ENCODE data around the gene CCDC30.
"Not testable (repeated sequence)": the region's sequence is repeated elsewhere in the genome, so short reads cannot be mapped to it uniquely, and the experiment has no call there.

The CCDC30 gene

DNA sequence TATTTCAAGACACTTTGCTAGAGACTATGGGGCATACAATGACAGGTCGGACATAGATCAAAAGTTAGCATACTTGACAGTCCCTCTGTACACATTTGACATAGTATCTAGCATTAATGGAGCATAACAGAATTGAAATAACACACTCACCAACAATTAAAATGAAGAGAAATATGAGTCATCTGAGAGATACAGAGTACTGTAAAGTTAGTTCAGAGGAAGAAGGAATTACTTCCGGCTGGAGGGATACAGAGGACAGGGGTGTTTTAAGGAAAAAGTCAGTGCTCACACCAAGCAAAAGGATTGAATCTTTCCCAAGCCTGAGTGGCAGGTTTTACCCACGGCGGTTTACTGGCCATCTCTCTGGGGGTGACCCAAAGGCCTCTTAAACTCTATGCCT is 9.7 kb upstream of the CCDC30 start:
- DNase-seq (ENCODE audit: low read depth): no peak

DNA sequence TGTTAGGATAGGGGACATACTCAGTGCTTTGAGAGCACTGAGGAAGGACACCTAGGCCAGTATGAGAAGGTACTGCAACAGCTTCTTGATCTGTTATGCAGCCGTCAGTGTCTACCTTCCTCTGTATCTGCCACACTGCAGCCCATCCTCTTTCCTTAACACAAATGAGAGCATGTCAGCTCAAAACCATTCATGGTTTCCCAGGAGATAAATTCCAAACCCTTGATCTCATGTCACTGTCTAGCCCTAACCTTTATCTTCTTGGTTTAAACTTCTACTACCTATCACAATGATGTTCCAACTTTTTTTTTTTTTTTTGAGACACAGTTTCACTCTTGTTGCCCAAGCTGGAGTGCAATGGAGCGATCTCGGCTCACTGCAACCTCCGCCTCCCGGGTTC is 8.7 kb upstream of the CCDC30 start:
- DNase-seq (ENCODE audit: low read depth): no peak

DNA sequence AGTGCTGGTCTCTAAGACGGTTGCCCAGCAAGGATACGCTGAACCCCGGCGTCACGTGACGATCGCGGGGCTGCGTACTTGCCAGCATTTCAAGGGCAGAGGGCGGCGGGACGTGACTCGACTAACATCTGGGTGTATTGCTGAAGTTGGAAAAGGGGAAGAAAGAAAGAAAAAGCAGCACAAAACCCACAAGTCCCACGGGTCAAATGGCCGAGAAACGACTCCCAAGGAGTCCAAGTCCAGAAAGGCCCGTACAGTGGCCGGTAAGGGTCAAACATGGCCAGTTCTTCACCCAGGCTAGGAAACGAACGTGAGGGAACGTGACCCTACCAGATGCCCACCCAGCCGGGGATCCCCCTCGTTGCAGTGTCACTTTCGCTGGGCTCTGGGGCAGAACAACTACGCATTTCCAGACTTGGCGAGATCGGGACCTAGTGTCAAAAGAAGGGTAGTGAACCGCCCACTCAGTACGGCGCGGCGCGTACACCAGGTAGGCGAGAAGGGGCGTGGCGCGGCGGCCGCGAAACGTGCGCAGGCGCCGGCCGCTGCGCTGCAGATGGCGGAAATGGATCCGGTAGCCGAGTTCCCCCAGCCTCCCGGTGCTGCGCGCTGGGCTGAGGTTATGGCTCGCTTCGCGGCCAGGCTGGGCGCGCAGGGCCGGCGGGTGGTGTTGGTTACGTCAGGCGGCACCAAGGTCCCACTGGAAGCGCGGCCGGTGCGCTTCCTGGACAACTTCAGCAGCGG is 6.9 kb upstream of the CCDC30 start, which contains the start of the genes PPCS and ZMYND12:
PPCS (plus strand) TSS at position 534 of the 744 bp plus-strand sequence; CDS start at position 557, 23 bp downstream.
ZMYND12 (minus strand) TSS at position 13 of the 744 bp plus-strand sequence. CDS start 25 bp downstream, outside the sequence.
- DNase-seq (ENCODE audit: low read depth): peak; percentile 69

DNA sequence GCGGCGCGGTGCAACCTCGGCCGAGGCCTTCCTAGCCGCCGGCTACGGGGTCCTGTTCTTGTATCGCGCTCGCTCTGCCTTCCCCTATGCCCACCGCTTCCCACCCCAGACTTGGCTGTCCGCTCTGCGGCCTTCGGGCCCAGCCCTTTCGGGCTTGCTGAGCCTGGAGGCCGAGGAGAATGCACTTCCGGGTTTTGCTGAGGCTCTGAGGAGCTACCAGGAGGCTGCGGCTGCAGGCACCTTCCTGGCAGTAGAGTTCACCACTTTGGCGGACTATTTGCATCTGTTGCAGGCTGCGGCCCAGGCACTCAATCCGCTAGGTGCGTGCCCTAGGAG is 6.4 kb upstream of the CCDC30 start:
- DNase-seq (ENCODE audit: low read depth): peak; percentile 26

DNA sequence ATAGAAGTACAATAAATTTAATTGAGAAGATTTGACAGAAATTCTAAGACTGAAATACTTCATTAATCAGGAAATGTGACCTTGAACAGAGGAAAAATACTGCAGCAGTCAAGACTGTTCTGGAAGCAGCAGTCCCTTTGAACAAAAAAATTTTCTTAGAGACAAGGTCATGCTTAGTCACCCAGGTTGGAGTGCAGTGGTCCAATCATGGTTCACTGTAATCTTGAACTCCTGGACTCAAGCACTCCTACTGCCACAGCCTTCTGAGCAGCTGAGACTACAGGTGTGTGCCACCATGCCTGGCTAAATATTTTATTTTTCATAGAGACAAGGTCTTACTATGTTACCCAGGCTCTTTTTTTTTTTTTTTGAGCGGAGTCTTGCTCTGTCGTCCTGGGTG is 1.9 kb upstream of the CCDC30 start:
- DNase-seq (ENCODE audit: low read depth): no peak

DNA sequence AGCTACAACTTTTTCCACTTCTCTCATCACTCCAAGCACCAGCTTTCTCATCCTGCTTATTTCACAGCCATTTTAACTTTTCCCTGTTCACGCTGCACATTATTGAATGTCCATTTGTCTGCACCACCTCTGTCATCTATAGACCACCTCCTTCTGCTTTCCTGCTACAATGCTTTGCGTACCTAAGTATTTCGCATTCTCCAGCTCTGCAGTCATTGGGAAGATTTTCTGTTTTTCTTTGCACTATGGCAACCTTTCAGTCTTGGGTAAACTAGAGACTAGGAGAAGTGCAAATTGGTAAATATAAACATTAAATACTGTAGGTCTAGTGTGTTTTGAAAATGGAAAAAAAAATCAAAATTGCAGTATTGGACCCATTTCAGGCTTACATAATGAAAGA is 835 bp downstream of the CCDC30 start:
- no peak for DNase-seq (ENCODE audit: low read depth)

DNA sequence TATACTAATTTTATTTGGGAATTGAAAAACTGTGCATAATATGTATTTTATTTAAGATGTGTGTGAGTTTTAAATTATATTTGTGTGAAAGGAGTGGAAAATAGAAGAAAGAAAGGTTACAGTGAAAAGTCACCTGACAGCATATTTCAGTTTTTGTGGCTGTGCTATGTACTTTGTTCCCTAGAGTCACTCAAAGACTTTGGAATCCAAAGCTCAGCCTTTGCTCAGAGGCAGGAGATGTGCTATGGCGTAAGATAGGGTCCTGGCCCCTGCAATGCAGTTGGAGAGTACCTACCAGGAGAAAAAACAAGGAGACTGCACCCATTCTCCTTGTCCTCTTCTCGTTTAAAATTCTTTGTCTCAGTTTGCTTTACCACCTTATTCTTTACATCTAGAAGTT is 2.9 kb downstream of the CCDC30 start:
- no peak for DNase-seq (ENCODE audit: low read depth)

DNA sequence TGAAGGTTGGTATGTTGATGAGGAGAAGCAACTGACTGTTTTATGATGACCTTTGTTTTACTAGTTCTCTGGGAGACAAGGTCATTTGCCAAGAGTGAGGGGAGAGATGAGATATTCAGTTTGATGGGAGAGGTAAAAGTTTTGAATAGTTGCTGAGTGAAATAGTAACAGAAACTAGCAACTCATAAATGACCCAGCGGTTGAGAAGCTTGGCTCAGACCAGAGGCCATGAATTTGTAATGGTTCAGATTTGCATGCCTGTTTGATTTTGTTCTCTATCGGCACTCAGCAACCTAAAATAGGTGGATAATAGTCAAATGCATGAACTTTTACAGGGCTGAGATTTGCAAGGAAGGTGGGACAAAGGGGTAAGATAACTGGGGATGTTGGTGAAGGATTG is 6.6 kb downstream of the CCDC30 start:
- no peak for DNase-seq (ENCODE audit: low read depth)

DNA sequence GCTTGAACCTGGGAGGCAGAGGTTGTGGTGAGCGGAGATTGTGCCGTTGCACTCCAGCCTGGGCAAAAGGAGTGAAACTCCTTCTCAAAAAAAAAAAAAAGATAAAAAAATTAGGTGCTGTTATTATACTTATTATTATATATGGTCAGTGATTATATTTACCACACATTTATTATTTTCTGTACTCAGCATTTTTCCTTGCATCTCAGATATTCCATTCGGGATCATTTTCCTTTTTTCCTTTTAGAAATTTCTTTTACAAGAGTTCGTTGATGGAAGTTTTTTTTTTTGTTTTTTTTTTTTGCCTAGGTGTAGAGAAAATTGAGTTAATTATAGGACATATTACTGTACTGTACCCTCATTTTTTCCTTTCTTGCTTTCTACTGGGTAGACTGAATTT is 13.5 kb downstream of the CCDC30 start:
- DNase-seq (ENCODE audit: low read depth): no peak

DNA sequence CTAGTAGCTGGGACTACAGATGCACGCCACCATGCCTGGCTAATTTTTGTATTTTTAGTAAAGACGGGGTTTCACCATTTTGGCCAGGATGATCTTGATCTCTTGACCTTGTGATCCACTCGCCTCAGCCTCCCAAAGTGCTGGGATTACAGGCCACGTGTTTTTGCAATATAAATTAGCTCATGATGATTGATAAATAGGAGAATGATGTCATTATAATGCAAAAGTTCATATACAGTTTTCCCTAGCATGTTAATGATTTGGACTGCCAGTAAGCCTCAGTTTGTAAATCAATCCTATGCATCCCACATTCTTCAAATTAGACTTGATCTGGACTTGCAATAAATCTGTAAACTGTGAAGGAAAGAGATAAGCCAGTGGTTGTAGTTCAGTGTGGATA is 14.3 kb downstream of the CCDC30 start:
- not testable (repeated sequence) for DNase-seq (ENCODE audit: low read depth)

DNA sequence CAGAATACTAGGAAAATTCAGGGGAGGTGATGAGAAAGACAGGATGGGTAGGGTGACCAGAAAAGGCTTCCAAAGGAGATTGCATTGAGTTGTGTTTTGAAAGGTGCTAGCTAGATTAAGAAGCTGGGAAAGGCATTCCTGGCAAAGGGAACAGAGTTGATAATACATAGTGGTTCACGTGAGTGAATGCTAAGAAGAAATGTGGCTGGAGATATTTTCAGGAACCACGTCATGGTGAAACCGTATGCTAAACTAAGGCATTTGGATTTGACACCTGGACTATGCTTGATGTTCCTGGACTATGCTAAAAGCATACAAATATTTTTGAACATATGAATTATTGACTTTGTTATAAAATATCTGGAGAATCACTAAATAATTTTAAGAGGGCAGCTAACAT is 14.7 kb downstream of the CCDC30 start:
- no peak for DNase-seq (ENCODE audit: low read depth)

DNA sequence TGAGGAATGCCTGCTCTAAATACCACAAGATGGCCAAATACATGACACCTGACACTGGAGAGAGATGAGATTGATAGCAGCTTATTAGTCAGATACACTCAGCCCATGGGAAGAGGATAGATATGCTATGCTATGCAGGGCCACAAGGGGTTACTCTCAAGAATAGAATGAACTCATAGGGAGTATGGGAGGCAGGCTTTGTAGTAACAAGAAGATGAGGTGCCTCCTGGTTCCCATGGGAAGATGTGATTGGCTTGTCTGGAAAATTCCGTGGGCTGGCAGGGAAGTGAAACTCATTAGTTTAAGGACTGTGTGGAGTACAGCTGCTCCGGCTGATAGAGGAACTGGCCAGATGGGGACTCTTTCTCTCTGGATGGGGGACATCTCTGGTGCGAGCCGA is 16.5 kb downstream of the CCDC30 start:
- DNase-seq (ENCODE audit: low read depth): no peak

DNA sequence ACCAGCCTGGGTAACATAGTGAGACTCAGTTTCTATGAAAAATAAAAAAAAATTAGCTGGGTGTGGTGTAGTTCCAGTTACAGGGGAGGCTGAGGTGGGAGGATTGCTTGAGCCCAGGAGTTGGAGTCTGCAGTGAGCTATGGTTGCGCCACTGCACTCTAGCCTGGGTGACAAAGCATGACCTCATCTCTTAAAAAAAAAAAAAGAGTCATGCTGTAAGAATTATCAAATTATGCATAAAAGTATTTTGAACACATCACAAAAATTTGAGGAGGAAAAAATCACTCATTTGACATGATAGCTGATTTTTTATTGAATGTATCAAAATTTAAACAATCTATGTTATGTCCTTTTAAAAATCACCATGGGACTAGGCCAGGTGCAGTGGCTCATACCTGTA is 17.8 kb downstream of the CCDC30 start:
- DNase-seq (ENCODE audit: low read depth): no peak

DNA sequence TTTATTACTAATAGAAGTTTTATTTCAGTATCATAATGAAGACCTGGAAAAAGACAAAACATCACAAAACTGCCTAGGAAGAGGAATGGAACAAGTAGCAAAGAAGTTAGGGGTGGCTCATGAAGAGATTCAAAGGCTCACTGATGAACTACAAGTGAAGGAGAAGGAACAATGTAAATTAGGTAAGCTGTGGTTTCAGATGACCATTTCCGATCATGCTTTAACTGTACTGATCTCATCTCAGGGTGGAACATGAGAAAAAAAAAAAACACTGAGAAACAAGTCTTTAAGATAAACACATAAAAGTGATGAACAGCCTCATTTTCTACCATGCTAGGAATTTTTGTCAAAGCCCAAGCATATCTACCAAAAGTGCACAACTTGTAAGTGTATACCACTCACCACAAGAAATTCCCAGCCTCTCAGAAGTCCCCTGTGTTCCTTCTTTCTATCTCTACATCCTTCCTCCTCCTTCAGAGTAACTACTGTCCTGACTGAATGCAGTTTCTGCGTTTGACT is 19.6 kb downstream of the CCDC30 start:
- no peak for DNase-seq (ENCODE audit: low read depth)

DNA sequence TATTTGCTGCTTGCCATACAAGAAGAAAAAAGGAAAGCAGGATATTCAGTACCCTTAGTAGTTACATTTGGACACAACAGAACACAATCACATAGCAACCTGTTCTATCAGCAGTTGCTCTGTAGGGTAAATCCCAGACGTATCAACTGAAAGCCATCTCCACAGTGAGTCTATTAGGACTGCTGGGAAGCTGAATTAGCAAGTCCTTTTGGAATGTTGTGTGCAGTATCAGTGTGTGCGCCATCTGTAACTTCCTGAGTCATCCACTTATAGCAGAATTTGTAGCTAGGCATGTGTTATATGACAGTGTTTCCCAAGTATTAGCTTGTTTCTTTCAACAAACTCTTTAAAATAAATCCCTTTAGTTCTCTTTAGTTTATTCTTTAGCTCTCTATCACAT is 21.3 kb downstream of the CCDC30 start:
- peak; percentile 84 for DNase-seq (ENCODE audit: low read depth)

DNA sequence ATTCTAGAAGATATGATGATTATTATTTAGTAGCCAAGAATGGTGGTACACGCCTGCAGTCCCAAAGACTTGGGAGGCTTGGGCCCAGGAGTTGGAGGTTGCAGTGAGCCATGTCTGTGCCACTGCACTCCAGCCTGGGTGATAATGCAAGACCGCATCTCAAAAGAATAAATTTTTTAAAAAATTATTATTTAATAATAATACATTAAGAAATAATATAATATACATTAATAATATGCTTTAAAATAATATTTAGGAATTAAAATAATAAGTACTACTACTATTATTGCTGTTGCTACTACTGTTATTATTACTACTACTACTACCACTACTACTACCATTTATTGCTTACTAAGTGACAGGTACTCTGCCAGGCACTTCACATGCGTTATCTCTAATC is 27.2 kb downstream of the CCDC30 start:
- no peak for DNase-seq (ENCODE audit: low read depth)

DNA sequence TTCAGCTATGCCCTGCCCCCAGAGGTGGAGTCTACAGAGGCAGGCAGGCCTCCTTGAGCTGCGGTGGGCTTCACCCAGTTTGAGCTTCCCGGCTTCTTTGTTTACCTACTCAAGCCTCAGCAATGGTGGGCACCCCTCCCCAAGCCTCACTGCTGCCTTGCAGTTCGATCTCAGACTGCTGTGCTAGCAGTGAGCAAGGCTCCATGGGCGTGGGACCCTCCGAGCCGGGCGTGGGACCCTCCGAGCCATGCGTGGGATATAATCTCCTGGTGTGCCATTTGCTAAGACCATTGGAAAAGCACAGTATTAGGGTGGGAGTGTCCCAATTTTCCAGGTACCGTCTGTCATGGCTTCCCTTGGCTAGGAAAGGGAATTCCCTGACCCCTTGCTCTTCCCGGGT is 38.9 kb downstream of the CCDC30 start:
- not testable (repeated sequence) for DNase-seq (ENCODE audit: low read depth)

DNA sequence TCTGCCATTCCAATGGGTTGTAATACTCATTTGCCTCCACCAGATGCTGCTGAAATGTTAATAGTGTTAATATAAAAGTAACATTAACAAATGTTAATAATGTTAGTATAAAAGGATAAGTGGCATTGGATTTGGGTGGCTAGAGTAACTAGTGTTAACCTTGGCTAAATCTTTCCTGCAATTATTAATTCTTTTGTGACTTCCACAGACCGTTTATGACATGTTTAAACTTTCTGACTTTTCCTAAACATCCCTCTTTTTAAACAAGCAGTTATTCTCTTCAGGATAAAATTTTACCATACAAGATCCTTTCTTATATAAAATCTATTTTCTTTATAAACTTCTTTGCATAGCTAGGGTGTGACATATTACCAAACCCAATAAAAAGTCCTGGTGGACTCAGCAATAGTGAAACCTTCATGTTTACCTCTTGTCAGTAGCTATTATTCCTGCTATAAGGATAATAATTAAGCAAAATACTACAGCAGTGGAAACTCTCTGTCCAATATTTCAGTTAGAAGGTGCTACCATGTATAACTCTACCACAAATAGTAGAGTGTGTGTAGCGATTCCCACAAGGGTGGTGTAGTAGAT is 41.5 kb downstream of the CCDC30 start:
- no peak for DNase-seq (ENCODE audit: low read depth)

DNA sequence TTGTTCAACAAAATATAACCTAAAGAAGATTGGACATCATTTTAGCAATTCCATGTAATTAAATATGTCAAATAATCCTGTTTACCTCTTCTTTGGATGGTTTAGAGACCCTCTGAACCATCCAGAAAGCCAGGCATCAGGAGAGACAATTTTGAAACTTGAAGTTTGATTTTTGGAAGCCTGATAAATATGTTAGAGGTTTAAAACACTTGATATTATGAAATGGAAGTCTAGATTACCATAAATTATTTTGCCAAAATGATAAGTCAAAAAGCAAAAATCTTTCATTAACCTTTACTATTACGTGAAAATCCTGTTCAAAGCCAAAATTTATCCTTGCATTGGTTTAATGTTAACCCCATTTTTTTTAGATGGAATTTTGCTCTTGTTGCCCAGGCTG is 43.5 kb downstream of the CCDC30 start:
- DNase-seq (ENCODE audit: low read depth): no peak

DNA sequence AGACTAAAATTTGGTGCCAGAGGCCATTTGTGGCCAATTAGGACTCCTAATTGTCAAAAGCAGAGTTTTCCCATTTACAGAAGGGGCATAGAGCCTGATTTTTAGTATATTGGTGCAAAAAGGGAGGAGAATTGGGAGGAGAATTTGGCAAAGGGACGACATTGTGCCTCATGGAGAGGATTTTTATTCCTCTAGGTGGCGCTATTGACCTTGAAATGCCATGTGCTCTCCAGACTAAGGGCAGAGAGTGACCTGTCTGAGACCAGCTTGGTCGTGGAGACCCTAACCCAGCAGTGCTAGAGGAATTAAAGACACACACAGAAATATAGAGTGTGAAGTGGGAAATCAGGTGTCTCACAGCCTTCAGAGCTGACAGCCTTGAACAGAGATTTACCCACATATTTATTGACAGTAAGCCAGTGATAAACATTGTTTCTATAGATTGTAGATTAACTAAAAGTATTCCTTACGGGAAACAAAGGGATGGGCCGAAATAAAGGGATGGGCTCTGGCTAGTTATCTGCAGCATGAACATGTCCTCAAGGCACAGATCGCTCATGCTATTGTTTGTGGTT is 48.6 kb downstream of the CCDC30 start:
- DNase-seq (ENCODE audit: low read depth): not testable (repeated sequence)

DNA sequence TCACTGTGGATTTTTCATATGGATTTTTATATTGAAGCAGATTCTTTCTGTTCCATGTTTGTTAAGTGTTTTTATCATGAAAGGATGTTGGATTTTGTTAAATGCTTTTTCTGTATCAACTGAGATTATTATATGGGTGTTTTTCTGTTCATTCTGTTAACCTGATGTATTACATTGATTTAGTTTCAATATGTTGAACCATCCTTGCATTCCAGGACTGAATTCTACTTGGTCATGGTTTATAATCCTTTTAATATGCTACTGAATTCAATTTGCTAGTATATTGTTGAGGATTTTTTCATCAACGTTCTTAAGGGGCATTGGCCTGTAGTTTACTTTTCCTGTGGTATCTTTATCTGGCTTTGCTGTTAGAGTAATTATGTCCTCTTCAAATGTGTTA is 55.8 kb downstream of the CCDC30 start:
- DNase-seq (ENCODE audit: low read depth): no peak

DNA sequence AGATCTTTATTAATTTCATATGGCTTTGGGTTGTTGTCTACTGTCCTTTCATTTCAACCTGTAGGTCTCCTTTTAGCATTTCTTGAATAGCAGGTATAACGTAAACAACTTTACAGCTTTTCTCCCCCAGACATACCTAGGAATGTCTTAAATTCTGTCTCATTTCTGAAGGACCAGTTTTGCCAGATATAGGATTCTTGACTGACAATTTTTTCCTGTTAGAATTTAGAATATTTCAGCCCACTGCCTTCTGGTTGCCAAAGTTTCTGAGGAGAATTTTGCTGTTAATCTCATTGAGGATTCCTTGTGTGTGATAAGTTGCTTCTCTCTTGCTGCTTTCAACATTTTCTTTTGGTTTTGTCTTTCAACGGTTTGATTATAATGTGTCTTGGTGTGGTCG is 60.1 kb downstream of the CCDC30 start:
- no peak for DNase-seq (ENCODE audit: low read depth)

DNA sequence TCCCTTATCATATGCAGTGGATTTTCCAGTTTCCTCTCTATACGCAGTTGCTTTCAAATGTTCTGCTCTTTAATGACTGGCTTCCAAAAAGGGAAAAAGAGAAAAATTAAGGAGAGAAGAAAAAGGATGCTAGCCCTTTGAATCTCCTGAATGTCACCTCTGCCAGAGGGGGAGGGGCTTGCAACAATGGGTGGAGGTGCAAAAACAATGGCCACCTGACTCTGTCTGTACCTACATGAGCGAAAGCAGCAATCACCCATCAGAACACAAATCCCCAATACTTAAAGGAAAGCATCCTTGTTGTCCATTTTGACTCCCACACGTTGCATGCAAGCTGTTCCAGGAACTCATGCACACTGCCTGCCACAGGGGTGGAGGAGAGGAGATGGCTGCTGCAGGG is 61.2 kb downstream of the CCDC30 start:
- no peak for DNase-seq (ENCODE audit: low read depth)

All from GM04503 (cell line).